ENCODE measurements around the gene CNOT3.
A peak's percentile ranks its signal among the peaks of the same experiment; 100 is the strongest.

The CNOT3 gene

GRCh38 chr19:54095859-54096616, 41.5 kb upstream of the CNOT3 start (continued):
- TF ChIP-seq, protein P1, sequence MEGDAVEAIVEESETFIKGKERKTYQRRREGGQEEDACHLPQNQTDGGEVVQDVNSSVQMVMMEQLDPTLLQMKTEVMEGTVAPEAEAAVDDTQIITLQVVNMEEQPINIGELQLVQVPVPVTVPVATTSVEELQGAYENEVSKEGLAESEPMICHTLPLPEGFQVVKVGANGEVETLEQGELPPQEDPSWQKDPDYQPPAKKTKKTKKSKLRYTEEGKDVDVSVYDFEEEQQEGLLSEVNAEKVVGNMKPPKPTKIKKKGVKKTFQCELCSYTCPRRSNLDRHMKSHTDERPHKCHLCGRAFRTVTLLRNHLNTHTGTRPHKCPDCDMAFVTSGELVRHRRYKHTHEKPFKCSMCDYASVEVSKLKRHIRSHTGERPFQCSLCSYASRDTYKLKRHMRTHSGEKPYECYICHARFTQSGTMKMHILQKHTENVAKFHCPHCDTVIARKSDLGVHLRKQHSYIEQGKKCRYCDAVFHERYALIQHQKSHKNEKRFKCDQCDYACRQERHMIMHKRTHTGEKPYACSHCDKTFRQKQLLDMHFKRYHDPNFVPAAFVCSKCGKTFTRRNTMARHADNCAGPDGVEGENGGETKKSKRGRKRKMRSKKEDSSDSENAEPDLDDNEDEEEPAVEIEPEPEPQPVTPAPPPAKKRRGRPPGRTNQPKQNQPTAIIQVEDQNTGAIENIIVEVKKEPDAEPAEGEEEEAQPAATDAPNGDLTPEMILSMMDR (tag by site-specific recombination; IDR thresholded peaks at IDR 0.05): peak; percentile 43; the same call in 1 of the 2 replicates

- no peaks in the 10 kb centered on the region for H3K36me3 ChIP-seq (ENCODE audit: control insufficient read depth in 2 of 2, insufficient read depth in 1 of 2, low read length in 2 of 2)
- no peak overlapping the region for H3K4me3 ChIP-seq (ENCODE audit: low read depth, low read length)
- ChIA-PET CTCF (interaction anchor here (1.0 kb wide), 1 partner anchor 73 kb away, joined by 4 read pairs; no protein-coding TSS in a partner anchor), POLR2A (interaction anchor here (0.6 kb wide), 1 partner anchor 440 kb away, joined by 3 read pairs; no protein-coding TSS in a partner anchor)
- H3K9me3 ChIP-seq (ENCODE audit: control insufficient read depth, insufficient read depth, low read depth, low read length): no peaks in the 10 kb centered on the region
- TF ChIP-seq ZNF837 (tag by site-specific recombination; IDR thresholded peaks at IDR 0.05) (no peak), ZFP3 (tag by site-specific recombination; IDR thresholded peaks at IDR 0.05; ENCODE audit: low read depth) (no peak), ZNF132 (tag by site-specific recombination; IDR thresholded peaks at IDR 0.05; ENCODE audit: borderline replicate concordance) (no peak), SP3 (tag by site-specific recombination; IDR thresholded peaks at IDR 0.05) (peak; percentile 31; the same call in 1 of the 2 replicates), PRDM1 (tag by site-specific recombination; IDR thresholded peaks at IDR 0.05) (peak; percentile 41; the same call in 1 of the 2 replicates), ZNF596 (tag by site-specific recombination; IDR thresholded peaks at IDR 0.05) (peak; percentile 94), ZNF654 (tag by site-specific recombination; IDR thresholded peaks at IDR 0.05; ENCODE audit: low read depth) (peak; percentile 20; the same call in 1 of the 2 replicates), ZSCAN5A (tag by site-specific recombination; IDR thresholded peaks at IDR 0.05) (no peak), ZBTB20 (tag by site-specific recombination; IDR thresholded peaks at IDR 0.05) (0 out of 2 replicates have a peak, but pooled peaks have one; percentile 7), ZBTB17 (tag by site-specific recombination; IDR thresholded peaks at IDR 0.05) (no peak)
- TF ChIP-seq, protein P2, sequence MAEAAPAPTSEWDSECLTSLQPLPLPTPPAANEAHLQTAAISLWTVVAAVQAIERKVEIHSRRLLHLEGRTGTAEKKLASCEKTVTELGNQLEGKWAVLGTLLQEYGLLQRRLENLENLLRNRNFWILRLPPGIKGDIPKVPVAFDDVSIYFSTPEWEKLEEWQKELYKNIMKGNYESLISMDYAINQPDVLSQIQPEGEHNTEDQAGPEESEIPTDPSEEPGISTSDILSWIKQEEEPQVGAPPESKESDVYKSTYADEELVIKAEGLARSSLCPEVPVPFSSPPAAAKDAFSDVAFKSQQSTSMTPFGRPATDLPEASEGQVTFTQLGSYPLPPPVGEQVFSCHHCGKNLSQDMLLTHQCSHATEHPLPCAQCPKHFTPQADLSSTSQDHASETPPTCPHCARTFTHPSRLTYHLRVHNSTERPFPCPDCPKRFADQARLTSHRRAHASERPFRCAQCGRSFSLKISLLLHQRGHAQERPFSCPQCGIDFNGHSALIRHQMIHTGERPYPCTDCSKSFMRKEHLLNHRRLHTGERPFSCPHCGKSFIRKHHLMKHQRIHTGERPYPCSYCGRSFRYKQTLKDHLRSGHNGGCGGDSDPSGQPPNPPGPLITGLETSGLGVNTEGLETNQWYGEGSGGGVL (tag by site-specific recombination; IDR thresholded peaks at IDR 0.05): peak; percentile 42
- TF ChIP-seq, protein P1 (tag by site-specific recombination; IDR thresholded peaks at IDR 0.05): peak; percentile 84
- H3K4me1 ChIP-seq (ENCODE audit: control insufficient read depth, insufficient read depth, low read length): no peaks in the 10 kb centered on the region
- no peak overlapping the region for H3K27ac ChIP-seq (ENCODE audit: extremely low read depth, low read depth, low read length)
Measured at GRCh38 chr19:54096617-54097106, 40.9 kb upstream of the CNOT3 start.
